WI38 (cell line): Measurements from ENCODE around the gene FN3K.
"Not testable (repeated sequence)": the region's sequence is repeated elsewhere in the genome, so short reads cannot be mapped to it uniquely, and the experiment has no call there.

Source experiments
- H3K4me3 ChIP-seq: 2 replicates; pipeline ENCODE4 v1.5.1; 2011; ENCODE audit warnings: low read depth, mild to moderate bottlenecking, control low read depth, low read length
- CTCF ChIP-seq: IDR thresholded peaks from 2 replicates; pipeline ENCODE4 v1.5.1; 2012; ENCODE audit warnings: low read depth, mild to moderate bottlenecking, control low read depth, low read length

FN3K gene

GRCh38 chr17:82769041-82769440 lies 33.6 kb downstream of the FN3K start:
- no peak for TF ChIP-seq CTCF

GRCh38 chr17:82772026-82772425 lies 36.6 kb downstream of the FN3K start:
- TF ChIP-seq CTCF: no peak
- H3K4me3 ChIP-seq: no peak overlapping the region

More at GRCh38 chr17:82769041-82769440, 33.6 kb downstream of the FN3K start:
- no peak overlapping the region for H3K4me3 ChIP-seq

GRCh38 chr17:82774456-82774855 lies 39.0 kb downstream of the FN3K start:
- H3K4me3 ChIP-seq: not testable (repeated sequence)

- TF ChIP-seq CTCF: peak; percentile 79
- no peak overlapping the region for H3K4me3 ChIP-seq
These were observed 39.8 kb downstream of the FN3K start for GRCh38 chr17:82775001-82775823.

GRCh38 chr17:82776454-82776853 lies 41.0 kb downstream of the FN3K start:
- TF ChIP-seq CTCF: no peak

GRCh38 chr17:82777778-82778375 lies 42.5 kb downstream of the FN3K start:
- not testable (repeated sequence) for H3K4me3 ChIP-seq

More at GRCh38 chr17:82776454-82776853, 41.0 kb downstream of the FN3K start:
- H3K4me3 ChIP-seq: no peak overlapping the region

GRCh38 chr17:82779541-82779940 lies 44.1 kb downstream of the FN3K start:
- no peak overlapping the region for H3K4me3 ChIP-seq
- TF ChIP-seq CTCF: no peak

- TF ChIP-seq CTCF: no peak
- no peak overlapping the region for H3K4me3 ChIP-seq
These were observed 44.8 kb downstream of the FN3K start for GRCh38 chr17:82780195-82780594.
